IMR-90 (cell line): ENCODE results near the gene TRPC4AP. TPM values are rescaled to one million over a fixed set of nuclear protein-coding genes. Genes with fewer than 3 reads are reported as not detected.

ENCODE experiments used
- ATAC-seq: fragments of 200-7000 bp; cut with Tn5 transposase; 2 replicates; pipeline ENCODE4 v1.9.1; 2020; ENCODE audit warnings: low read depth, mild to moderate bottlenecking, moderate library complexity
- BruUV-seq: library from RNA; stranded (reverse); fragments of 400-500 nt; replicated peaks from 2 replicates; lab custom pipeline; 2021; lab: Mats Ljungman, UMichigan
- CTCF ChIA-PET: fragments of 300-600 bp; formaldehyde crosslinking; extraction: SDS; loops from one replicate; lab custom pipeline; 2021; ENCODE audit warnings: antibody characterized with exemption; lab: Yijun Ruan, JAX
- POLR2A ChIA-PET: fragments of 300-600 bp; sonication (Branson Sonifier 250); formaldehyde crosslinking; loops from one replicate; lab custom pipeline; 2022; ENCODE audit warnings: antibody characterized with exemption; ENCODE audit not compliant: unreplicated experiment; lab: Charles Lee
- DNase-seq: peaks from one replicate; pipeline ENCODE4 v3.0.0; 2013
- H2AFZ ChIP-seq: replicated peaks from 2 replicates; pipeline ENCODE3; 2013; ENCODE audit warnings: low read length, mild to moderate bottlenecking; ENCODE audit not compliant: poor library complexity
- H2AK5ac ChIP-seq: 2 replicates; pipeline ENCODE4 v1.6.1; 2013; ENCODE audit warnings: low read depth, low read length, inconsistent platforms
- H2AK9ac ChIP-seq: replicated peaks from 2 replicates; pipeline ENCODE3; 2013; ENCODE audit warnings: mild to moderate bottlenecking, low read depth, low read length, moderate library complexity; ENCODE audit not compliant: poor library complexity
- H2BK120ac ChIP-seq: 2 replicates; pipeline ENCODE4 v1.6.1; 2013; ENCODE audit warnings: low read depth, low read length, inconsistent platforms
- H2BK15ac ChIP-seq: 3 replicates; pipeline ENCODE4 v1.6.1; 2013; ENCODE audit warnings: low read depth, low read length, inconsistent platforms
- H2BK20ac ChIP-seq: 2 replicates; pipeline ENCODE4 v1.6.1; 2013; ENCODE audit warnings: low read depth, mild to moderate bottlenecking, inconsistent platforms, low read length, moderate library complexity
- H2BK5ac ChIP-seq: 2 replicates; pipeline ENCODE4 v1.6.1; 2013; ENCODE audit warnings: mild to moderate bottlenecking, low read depth, low read length, inconsistent platforms; ENCODE audit not compliant: poor library complexity, severe bottlenecking
- H3K14ac ChIP-seq: replicated peaks from 2 replicates; pipeline ENCODE4 v1.6.1; 2013; ENCODE audit warnings: low read depth, low read length, inconsistent platforms
- H3K18ac ChIP-seq: 2 replicates; pipeline ENCODE4 v1.6.1; 2013; ENCODE audit warnings: low read depth, low read length, control low read depth
- H3K23ac ChIP-seq: 2 replicates; pipeline ENCODE4 v1.6.1; 2013; ENCODE audit warnings: low read depth, low read length, inconsistent platforms
- H3K27ac ChIP-seq: 2 replicates; pipeline ENCODE4 v1.5.1; 2013; ENCODE audit warnings: mild to moderate bottlenecking, control low read depth, low read length; ENCODE audit not compliant: insufficient read depth
- H3K27me3 ChIP-seq: 2 replicates; pipeline ENCODE4 v1.6.1; 2013; ENCODE audit warnings: low read length; ENCODE audit not compliant: control insufficient read depth, insufficient read depth
- H3K36me3 ChIP-seq: 2 replicates; pipeline ENCODE4 v1.6.1; 2013; ENCODE audit warnings: low read length, mixed read lengths; ENCODE audit not compliant: control insufficient read depth, insufficient read depth
- H3K4ac ChIP-seq: 2 replicates; pipeline ENCODE4 v1.6.1; 2013; ENCODE audit warnings: low read depth, low read length, inconsistent platforms
- H3K4me1 ChIP-seq: 2 replicates; pipeline ENCODE4 v1.6.1; 2013; ENCODE audit warnings: low read length, mixed read lengths; ENCODE audit not compliant: control insufficient read depth, insufficient read depth
- H3K4me2 ChIP-seq: 2 replicates; pipeline ENCODE4 v1.6.1; 2013; ENCODE audit warnings: low read depth, mild to moderate bottlenecking, control low read depth, low read length, moderate library complexity
- H3K4me3 ChIP-seq: 2 replicates; pipeline ENCODE4 v1.5.1; 2013; ENCODE audit warnings: low read depth, mild to moderate bottlenecking, control low read depth, low read length, moderate library complexity; ENCODE audit not compliant: insufficient read depth
- H3K56ac ChIP-seq: 2 replicates; pipeline ENCODE4 v1.6.1; 2013; ENCODE audit warnings: low read length, inconsistent platforms; ENCODE audit not compliant: insufficient read depth; ENCODE audit errors: extremely low read depth
- H3K79me1 ChIP-seq, 2 experiments: 2 replicates each; pipeline ENCODE4 v1.6.1; 2013; ENCODE audit warnings: low read length in 2 of 2, inconsistent platforms in 1 of 2, low read depth in 1 of 2
- H3K9ac ChIP-seq: 2 replicates; pipeline ENCODE4 v1.6.1; 2013; ENCODE audit warnings: low read depth, low read length, control low read depth
- H3K9me1 ChIP-seq: 2 replicates; pipeline ENCODE4 v1.6.1; 2013; ENCODE audit warnings: low read length, inconsistent platforms; ENCODE audit not compliant: insufficient read depth
- H3K9me3 ChIP-seq: 2 replicates; pipeline ENCODE4 v1.6.1; 2013; ENCODE audit warnings: low read length; ENCODE audit not compliant: control insufficient read depth, insufficient read depth
- H4K20me1 ChIP-seq: 2 replicates; pipeline ENCODE4 v1.6.1; 2013; ENCODE audit warnings: low read length, inconsistent platforms; ENCODE audit not compliant: insufficient read depth
- H4K5ac ChIP-seq: 2 replicates; pipeline ENCODE4 v1.6.1; 2013; ENCODE audit warnings: mild to moderate bottlenecking, low read depth, low read length, control low read depth
- H4K8ac ChIP-seq, 2 experiments: 2 replicates each; pipeline ENCODE4 v1.6.1; 2013; ENCODE audit warnings: low read depth in 2 of 2, low read length in 2 of 2, control low read depth in 1 of 2, inconsistent platforms in 1 of 2
- H4K91ac ChIP-seq: 2 replicates; pipeline ENCODE4 v1.6.1; 2013; ENCODE audit warnings: low read depth, low read length, inconsistent platforms; ENCODE audit not compliant: insufficient read depth
- CEBPB ChIP-seq: IDR thresholded peaks from 2 replicates; pipeline ENCODE4 v1.6.1; 2012; ENCODE audit warnings: low read depth, low read length, improper control_type of control experiment
- CHD1 ChIP-seq: IDR thresholded peaks from 2 replicates; pipeline ENCODE4 v1.6.1; 2012; ENCODE audit warnings: low read depth, low read length, improper control_type of control experiment
- FOS ChIP-seq: fragments of 150-350 bp; IDR thresholded peaks from 2 replicates; pipeline ENCODE4 v1.6.1; 2016; ENCODE audit warnings: low read depth, low read length
- MAZ ChIP-seq: IDR thresholded peaks from 2 replicates; pipeline ENCODE4 v1.6.1; 2012; ENCODE audit warnings: low read depth, mild to moderate bottlenecking, low read length, improper control_type of control experiment, moderate library complexity, borderline replicate concordance
- POLR2A ChIP-seq: IDR thresholded peaks from 2 replicates; pipeline ENCODE4 v1.6.1; 2012; ENCODE audit warnings: mild to moderate bottlenecking, low read depth, low read length
- RAD21 ChIP-seq: IDR thresholded peaks from 2 replicates; pipeline ENCODE4 v1.6.1; 2012; ENCODE audit warnings: low read length, improper control_type of control experiment
- SMC3 ChIP-seq: fragments of 150-350 bp; IDR thresholded peaks from 2 replicates; pipeline ENCODE4 v1.6.1; 2016; ENCODE audit warnings: low read depth, mild to moderate bottlenecking, antibody characterized with exemption, low read length, moderate library complexity
- WGBS, 2 experiments: methylation state at CpG; one replicate each; pipeline versions ENCODE4 v1.1.5 to v1.1.7; 2013; ENCODE audit warnings: missing lambda C conversion rate in 2 of 2; ENCODE audit not compliant: insufficient read length in 1 of 2; ENCODE audit errors: extremely low coverage in 2 of 2; 5-methylcytosine and 5-hydroxymethylcytosine counted together
- dilution Hi-C: fragments of 300-500 bp; cut with HindIII; formaldehyde crosslinking; loops from one replicate; pipeline ENCODE4 v1.14.3; 2018; ENCODE audit warnings: low sequenced_read_pairs; ENCODE audit not compliant: unreplicated experiment
- in situ Hi-C: fragments of 300-500 bp; cut with MboI; formaldehyde crosslinking; loops from 3 replicates; pipeline ENCODE4 v1.14.3; 2019; ENCODE audit warnings: low sequenced_read_pairs, inconsistent platforms, mixed read lengths
- intact Hi-C: fragments of 100-400 bp; cut with micrococcal nuclease; formaldehyde crosslinking; loops from 2 replicates; pipeline ENCODE4 v1.10.0; 2022
- polyA plus RNA-seq, 3 experiments: library from polyadenylated mRNA; depleted of rRNA; stranded (reverse); fragments of >200 nt; gene quantifications; 2 replicates each; pipeline ENCODE4 v1.2.3, GENCODE V29; 2012; ENCODE audit warnings: low replicate concordance in 1 of 3
- total RNA-seq: library from RNA; depleted of rRNA; stranded (reverse); fragments of >200 nt; gene quantifications from 2 replicates; pipeline ENCODE4 v1.2.3, GENCODE V29; 2012

TRPC4AP gene
- total and polyA plus RNA-seq, 2 of the 4 experiments (the other 2 are of a cell fraction) = 41.0 to 81.0 TPM

DNA sequence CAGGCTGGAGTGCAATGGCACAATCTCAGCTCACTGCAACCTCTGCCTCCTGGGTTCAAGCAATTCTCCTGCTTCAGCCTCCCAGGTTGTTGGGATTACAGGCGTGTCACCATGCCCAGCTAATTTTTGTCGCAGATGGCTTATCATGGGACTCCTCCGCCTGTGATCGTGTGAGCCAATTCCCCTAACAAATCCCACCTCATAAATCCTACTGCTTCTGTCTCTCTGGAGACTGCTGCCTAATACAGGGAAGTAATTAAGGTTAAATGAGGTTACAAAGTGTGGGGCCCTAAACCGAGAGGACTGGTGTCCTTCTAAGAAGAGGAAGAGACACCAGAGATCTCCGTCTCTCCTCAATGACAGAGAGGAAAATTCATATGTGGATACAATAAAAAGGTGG, 52.0 kb downstream of the TRPC4AP start:
- Histone ChIP-seq H3K27me3 (no peaks in the 10 kb centered on the region), H3K14ac (peak overlapping the region; percentile 4; the same call in 1 of the 2 replicates), H3K56ac (no peak overlapping the region), H2BK120ac (no peak overlapping the region), H3K4me1 (peaks cover 4% of the 10 kb centered on the region; the same call in 1 of the 2 replicates), H4K91ac (no peak overlapping the region), H4K8ac (peak overlapping the region in 1 of 2 experiments; percentile 9; a peak in 1 of 4 replicates), H3K4ac (no peak overlapping the region), H2AFZ (no peak overlapping the region), H2BK15ac (no peak overlapping the region; the same call in 2 of the 3 replicates), H3K9ac (no peak overlapping the region), H3K79me1 (peaks cover 21 to 62% of the 10 kb centered on the region in 2 experiments; a peak in 3 of 4 replicates), H2BK5ac (no peak overlapping the region), H2BK20ac (no peak overlapping the region), H3K36me3 (peaks cover 28% of the 10 kb centered on the region), H3K4me3 (no peak overlapping the region), H2AK5ac (no peak overlapping the region), H4K20me1 (peaks cover 14% of the 10 kb centered on the region; the same call in 1 of the 2 replicates), H3K27ac (no peak overlapping the region), H2AK9ac (no peak overlapping the region), H3K9me1 (peaks cover 17% of the 10 kb centered on the region), H3K4me2 (no peak overlapping the region), H4K5ac (no peak overlapping the region), H3K18ac (no peak overlapping the region), H3K9me3 (no peaks in the 10 kb centered on the region), H3K23ac (peak overlapping the region; percentile 86; the same call in 1 of the 2 replicates)
- in situ Hi-C loops (no loop called here), intact Hi-C loops (loop anchor here (5.0 kb wide), 1 partner anchor 42 kb away; no protein-coding TSS in a partner anchor), dilution Hi-C loops (no loop called here)
- WGBS, 2 experiments = 69% methylated on average over 2 of the region's 6 CpGs; no CpG with 5 or more reads in 1 of the 2 experiments
- no TSS peak for BruUV-seq
- ChIA-PET POLR2A (interaction anchor here (0.6 kb wide), 1 partner anchor 9 kb away, joined by 3 read pairs; no protein-coding TSS in a partner anchor), CTCF (no interaction called here)
- no peak for TF ChIP-seq CEBPB
- TF ChIP-seq MAZ = no peak
- no peak for TF ChIP-seq SMC3
- TF ChIP-seq RAD21 = no peak
- no peak for TF ChIP-seq FOS
- no peak for TF ChIP-seq POLR2A
- TF ChIP-seq CHD1 = no peak
- no peak for ATAC-seq
- DNase-seq = no peak
